GM23338 (cell line): ENCODE measurements around the gene C3orf70. TPM values are rescaled to one million over a fixed set of nuclear protein-coding genes. Genes with fewer than 3 reads are reported as not detected.

ENCODE experiments used
- ATAC-seq: fragments of 200-7000 bp; cut with Tn5 transposase; 3 replicates; pipeline ENCODE4 v1.9.1; 2020
- DNase-seq: peaks from one replicate; pipeline ENCODE4 v3.0.0-alpha.2; 2015; ENCODE audit warnings: low spot score
- H2AFZ ChIP-seq: fragments of 200-600 bp; sonication (generic); 2 replicates; pipeline ENCODE4 v1.8.0; 2016; ENCODE audit warnings: antibody characterized with exemption, mild to moderate bottlenecking, moderate library complexity
- H3F3A ChIP-seq: fragments of 200-600 bp; sonication (generic); replicated peaks from 2 replicates; pipeline ENCODE4 v1.8.0; 2017; ENCODE audit warnings: antibody characterized with exemption, mixed run types, low read depth
- H3K27ac ChIP-seq: fragments of 200-600 bp; sonication (generic); 2 replicates; pipeline ENCODE4 v1.6.1; 2016; ENCODE audit warnings: low read depth
- H3K27me3 ChIP-seq: fragments of 200-600 bp; sonication (generic); 2 replicates; pipeline ENCODE4 v1.8.0; 2016; ENCODE audit warnings: mild to moderate bottlenecking, mixed run types, moderate library complexity; ENCODE audit not compliant: insufficient read depth
- H3K36me3 ChIP-seq: fragments of 200-600 bp; sonication (generic); 2 replicates; pipeline ENCODE4 v1.8.0; 2016; ENCODE audit warnings: mild to moderate bottlenecking; ENCODE audit not compliant: insufficient read depth
- H3K4me1 ChIP-seq: fragments of 200-600 bp; sonication (generic); 2 replicates; pipeline ENCODE4 v1.8.0; 2016; ENCODE audit warnings: mild to moderate bottlenecking, moderate library complexity; ENCODE audit not compliant: insufficient read depth
- H3K4me2 ChIP-seq: fragments of 200-600 bp; sonication (generic); 2 replicates; pipeline ENCODE4 v1.7.1; 2017; ENCODE audit warnings: mixed run types
- H3K4me3 ChIP-seq: fragments of 200-600 bp; sonication (generic); 2 replicates; pipeline ENCODE4 v1.6.1; 2016; ENCODE audit warnings: mixed run types
- H3K79me2 ChIP-seq: fragments of 200-600 bp; sonication (generic); replicated peaks from 2 replicates; pipeline ENCODE4 v1.8.0; 2017; ENCODE audit warnings: mild to moderate bottlenecking; ENCODE audit not compliant: insufficient read depth
- H3K9me2 ChIP-seq: fragments of 200-600 bp; sonication (generic); 2 replicates; pipeline ENCODE4 v1.8.0; 2017; ENCODE audit not compliant: insufficient read depth
- H4K20me1 ChIP-seq: fragments of 200-600 bp; sonication (generic); replicated peaks from 2 replicates; pipeline ENCODE4 v1.8.0; 2017; ENCODE audit warnings: mild to moderate bottlenecking; ENCODE audit not compliant: insufficient read depth
- H3K27ac Mint-ChIP-seq: 2 replicates; pipeline ENCODE4 v1.8.0; 2020; ENCODE audit warnings: inconsistent platforms, mild to moderate bottlenecking, moderate library complexity, mixed read lengths
- H3K27me3 Mint-ChIP-seq: 3 replicates; pipeline ENCODE4 v1.8.0; 2022; ENCODE audit warnings: low read depth, mild to moderate bottlenecking, moderate library complexity, mixed read lengths, inconsistent platforms; ENCODE audit not compliant: insufficient read depth, poor library complexity
- H3K36me3 Mint-ChIP-seq: 3 replicates; pipeline ENCODE4 v1.8.0; 2021; ENCODE audit warnings: low read depth, mild to moderate bottlenecking, inconsistent platforms, moderate library complexity, mixed read lengths
- H3K4me1 Mint-ChIP-seq: 3 replicates; pipeline ENCODE4 v1.8.0; 2020; ENCODE audit warnings: mild to moderate bottlenecking, inconsistent platforms, mixed read lengths
- H3K4me3 Mint-ChIP-seq: 3 replicates; pipeline ENCODE4 v1.8.0; 2021; ENCODE audit warnings: moderate library complexity, mild to moderate bottlenecking, inconsistent platforms, mixed read lengths
- H3K9me3 Mint-ChIP-seq: 3 replicates; pipeline ENCODE4 v1.8.0; 2020; ENCODE audit warnings: moderate library complexity, mild to moderate bottlenecking, inconsistent platforms, mixed read lengths
- CREB1 ChIP-seq: fragments of 250-450 bp; sonication (Bioruptor Pico); IDR thresholded peaks from 2 replicates; pipeline ENCODE4 v1.5.0; 2020; ENCODE audit warnings: low read depth, mild to moderate bottlenecking, moderate library complexity
- CTCF ChIP-seq, 2 experiments: fragments of 200-600 bp in 1 of 2; sonication (generic) in 1 of 2; conservative IDR thresholded peaks; 2 replicates each; pipeline versions ENCODE4 v1.5.1 to v1.6.1; 2016 to 2017; ENCODE audit warnings: antibody characterized with exemption in 2 of 2, low read depth in 2 of 2, mild to moderate bottlenecking in 2 of 2, moderate library complexity in 1 of 2
- ETS1 ChIP-seq: IDR thresholded peaks from 2 replicates; pipeline ENCODE4 v1.6.1; 2016; ENCODE audit warnings: antibody characterized with exemption
- EZH2phosphoT487 ChIP-seq: fragments of 200-600 bp; sonication (generic); IDR thresholded peaks from one replicate; pipeline ENCODE4 v1.8.1; 2018; ENCODE audit warnings: antibody characterized with exemption; ENCODE audit not compliant: unreplicated experiment
- NANOG ChIP-seq: IDR thresholded peaks from 2 replicates; pipeline ENCODE4 v1.6.1; 2016; ENCODE audit warnings: antibody characterized with exemption, borderline replicate concordance
- STAT1 ChIP-seq: IDR thresholded peaks from one replicate; pipeline ENCODE4 v1.6.1; 2016; ENCODE audit warnings: antibody characterized with exemption; ENCODE audit not compliant: unreplicated experiment
- ZNF114 ChIP-seq: fragments of 250-450 bp; sonication (Bioruptor Pico); IDR thresholded peaks from 2 replicates; pipeline ENCODE4 v1.5.0; 2020; ENCODE audit warnings: mild to moderate bottlenecking, moderate library complexity
- polyA plus RNA-seq: library from polyadenylated mRNA; unstranded; fragments of >200 nt; fragmentation: Nextera tagmentation; extraction: Ambion mirVana; gene quantifications from 2 replicates; pipeline ENCODE4 v1.2.1, GENCODE V29; 2016
- total RNA-seq: library from RNA; depleted of rRNA; stranded (reverse); fragments of >200 nt; shearing (Covaris generic); gene quantifications from 2 replicates; pipeline ENCODE4 v1.2.3, GENCODE V29; 2014
- TF ChIP-seq, protein P1 (sequence below): IDR thresholded peaks from one replicate; pipeline ENCODE4 v1.6.1; 2018; ENCODE audit warnings: antibody characterized with exemption; ENCODE audit not compliant: unreplicated experiment

C3orf70 gene
- total and polyA plus RNA-seq, 2 experiments from 2014 or later = 0.45 to 1.5 TPM

DNA sequence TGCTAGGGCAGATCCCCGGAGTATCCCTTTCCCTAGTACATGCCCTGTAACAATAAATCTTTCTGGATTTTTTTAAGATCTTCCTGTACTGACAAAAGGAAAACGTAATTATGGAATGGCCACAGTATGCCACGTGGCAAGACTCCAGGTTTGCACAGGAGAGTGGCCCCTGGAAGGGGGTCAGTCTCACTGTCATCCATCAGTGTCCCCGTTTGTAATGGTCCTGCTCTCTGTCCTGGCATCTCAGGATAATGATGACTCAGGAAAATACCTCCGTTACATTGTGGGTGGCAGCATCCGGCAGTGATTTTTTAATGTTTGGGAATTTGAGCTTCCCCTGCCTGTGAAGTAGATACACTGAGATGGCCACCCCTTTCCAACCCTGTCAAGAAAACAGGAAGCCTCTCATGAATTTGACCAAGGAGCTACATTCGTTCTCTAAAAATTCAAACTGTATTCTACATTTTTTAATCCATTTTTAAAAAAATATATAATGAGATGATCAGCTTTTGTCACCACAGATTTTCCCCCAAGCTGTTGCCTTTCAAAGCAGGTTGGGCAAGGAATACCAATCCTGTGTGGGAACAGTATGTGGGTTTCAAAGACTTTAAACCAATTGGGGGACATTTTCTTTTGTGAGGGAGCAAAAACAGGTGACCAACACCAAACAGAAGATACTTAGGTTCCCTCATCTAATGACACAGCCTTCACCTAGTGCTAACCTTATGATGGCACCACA, 110.4 kb downstream of the C3orf70 start:
- no peak overlapping the region for H3K27ac ChIP-seq
- H3K9me3 Mint-ChIP-seq = no peaks in the 10 kb centered on the region; the same call in 2 of the 3 replicates
- no peak overlapping the region for H2AFZ ChIP-seq
- ATAC-seq (no peak), DNase-seq (no peak)
- no peaks in the 10 kb centered on the region for H3K27me3 ChIP-seq
- H3K4me3 Mint-ChIP-seq = no peak overlapping the region
- H3K36me3 Mint-ChIP-seq = 0 out of 3 replicates have a peak, but pooled peaks cover under 1% of the 10 kb centered on the region
- H3K27me3 Mint-ChIP-seq = peaks cover 3% of the 10 kb centered on the region
- H3K27ac Mint-ChIP-seq = peak overlapping the region; percentile 44; the same call in 1 of the 2 replicates
- no peaks in the 10 kb centered on the region for H3F3A ChIP-seq
- no peak overlapping the region for H3K4me3 ChIP-seq
- H3K79me2 ChIP-seq = no peaks in the 10 kb centered on the region
- H4K20me1 ChIP-seq = no peaks in the 10 kb centered on the region
- H3K4me1 Mint-ChIP-seq = peaks cover 9% of the 10 kb centered on the region
- peaks cover 8% of the 10 kb centered on the region; the same call in 1 of the 2 replicates for H3K4me1 ChIP-seq
- H3K4me2 ChIP-seq = no peak overlapping the region
- no peak for TF ChIP-seq ZNF114 (CRISPR knock-in tag)
- TF ChIP-seq EZH2phosphoT487 = no peak
- TF ChIP-seq NANOG = no peak
- no peak for TF ChIP-seq ETS1
- TF ChIP-seq STAT1 = no peak
- TF ChIP-seq CREB1 (CRISPR knock-in tag) = no peak
- no peak for TF ChIP-seq CTCF (conservative IDR thresholded peaks at IDR 0.05; ENCODE audit: low read depth in 2 of 2)
- TF ChIP-seq, protein P1, sequence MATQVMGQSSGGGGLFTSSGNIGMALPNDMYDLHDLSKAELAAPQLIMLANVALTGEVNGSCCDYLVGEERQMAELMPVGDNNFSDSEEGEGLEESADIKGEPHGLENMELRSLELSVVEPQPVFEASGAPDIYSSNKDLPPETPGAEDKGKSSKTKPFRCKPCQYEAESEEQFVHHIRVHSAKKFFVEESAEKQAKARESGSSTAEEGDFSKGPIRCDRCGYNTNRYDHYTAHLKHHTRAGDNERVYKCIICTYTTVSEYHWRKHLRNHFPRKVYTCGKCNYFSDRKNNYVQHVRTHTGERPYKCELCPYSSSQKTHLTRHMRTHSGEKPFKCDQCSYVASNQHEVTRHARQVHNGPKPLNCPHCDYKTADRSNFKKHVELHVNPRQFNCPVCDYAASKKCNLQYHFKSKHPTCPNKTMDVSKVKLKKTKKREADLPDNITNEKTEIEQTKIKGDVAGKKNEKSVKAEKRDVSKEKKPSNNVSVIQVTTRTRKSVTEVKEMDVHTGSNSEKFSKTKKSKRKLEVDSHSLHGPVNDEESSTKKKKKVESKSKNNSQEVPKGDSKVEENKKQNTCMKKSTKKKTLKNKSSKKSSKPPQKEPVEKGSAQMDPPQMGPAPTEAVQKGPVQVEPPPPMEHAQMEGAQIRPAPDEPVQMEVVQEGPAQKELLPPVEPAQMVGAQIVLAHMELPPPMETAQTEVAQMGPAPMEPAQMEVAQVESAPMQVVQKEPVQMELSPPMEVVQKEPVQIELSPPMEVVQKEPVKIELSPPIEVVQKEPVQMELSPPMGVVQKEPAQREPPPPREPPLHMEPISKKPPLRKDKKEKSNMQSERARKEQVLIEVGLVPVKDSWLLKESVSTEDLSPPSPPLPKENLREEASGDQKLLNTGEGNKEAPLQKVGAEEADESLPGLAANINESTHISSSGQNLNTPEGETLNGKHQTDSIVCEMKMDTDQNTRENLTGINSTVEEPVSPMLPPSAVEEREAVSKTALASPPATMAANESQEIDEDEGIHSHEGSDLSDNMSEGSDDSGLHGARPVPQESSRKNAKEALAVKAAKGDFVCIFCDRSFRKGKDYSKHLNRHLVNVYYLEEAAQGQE = no peak
- no peaks in the 10 kb centered on the region for H3K36me3 ChIP-seq
- no peaks in the 10 kb centered on the region for H3K9me2 ChIP-seq
